Glutamatergic neuron (in vitro differentiated cells): Measurements from ENCODE around the gene GRIK4. TPM values are rescaled to one million over a fixed set of nuclear protein-coding genes. Genes with fewer than 3 reads are reported as not detected.

Experiments used
- DNase-seq: peaks from one replicate; pipeline ENCODE4 v3.0.0; 2022
- H3K27ac Mint-ChIP-seq: one replicate; pipeline ENCODE4 v1.8.0; 2020; ENCODE audit warnings: mild to moderate bottlenecking, mixed read lengths, inconsistent platforms; ENCODE audit not compliant: unreplicated experiment
- H3K27me3 Mint-ChIP-seq: one replicate; pipeline ENCODE4 v1.8.0; 2020; ENCODE audit warnings: mild to moderate bottlenecking, moderate library complexity, mixed read lengths, inconsistent platforms; ENCODE audit not compliant: unreplicated experiment
- H3K36me3 Mint-ChIP-seq: one replicate; pipeline ENCODE4 v1.8.0; 2020; ENCODE audit warnings: mild to moderate bottlenecking, mixed read lengths, inconsistent platforms; ENCODE audit not compliant: unreplicated experiment
- H3K4me1 Mint-ChIP-seq: one replicate; pipeline ENCODE4 v1.8.0; 2020; ENCODE audit warnings: mild to moderate bottlenecking, low read depth, mixed read lengths, inconsistent platforms; ENCODE audit not compliant: unreplicated experiment
- H3K4me3 Mint-ChIP-seq: one replicate; pipeline ENCODE4 v1.8.0; 2020; ENCODE audit warnings: mild to moderate bottlenecking, mixed read lengths, inconsistent platforms; ENCODE audit not compliant: unreplicated experiment
- H3K9me3 Mint-ChIP-seq: one replicate; pipeline ENCODE4 v1.8.0; 2020; ENCODE audit warnings: mild to moderate bottlenecking, moderate library complexity, mixed read lengths, inconsistent platforms; ENCODE audit not compliant: unreplicated experiment
- total RNA-seq: library from RNA; stranded (reverse); fragmentation: NEBNext Ultra II Directional; extraction: Animal tissue kit (Norgen Biotek cat#: 25700); gene quantifications from one replicate; pipeline ENCODE4 v1.2.1, GENCODE V29; 2021; ENCODE audit not compliant: unreplicated experiment
- TF ChIP-seq, protein P1 (sequence below): fragments of 200-600 bp; sonication (generic); IDR thresholded peaks from one replicate; pipeline ENCODE4 v1.5.0; 2021; ENCODE audit not compliant: partially characterized antibody, unreplicated experiment

GRIK4 gene
- total RNA-seq, 1 donor from 2014 or later, result 3.6 TPM

DNA sequence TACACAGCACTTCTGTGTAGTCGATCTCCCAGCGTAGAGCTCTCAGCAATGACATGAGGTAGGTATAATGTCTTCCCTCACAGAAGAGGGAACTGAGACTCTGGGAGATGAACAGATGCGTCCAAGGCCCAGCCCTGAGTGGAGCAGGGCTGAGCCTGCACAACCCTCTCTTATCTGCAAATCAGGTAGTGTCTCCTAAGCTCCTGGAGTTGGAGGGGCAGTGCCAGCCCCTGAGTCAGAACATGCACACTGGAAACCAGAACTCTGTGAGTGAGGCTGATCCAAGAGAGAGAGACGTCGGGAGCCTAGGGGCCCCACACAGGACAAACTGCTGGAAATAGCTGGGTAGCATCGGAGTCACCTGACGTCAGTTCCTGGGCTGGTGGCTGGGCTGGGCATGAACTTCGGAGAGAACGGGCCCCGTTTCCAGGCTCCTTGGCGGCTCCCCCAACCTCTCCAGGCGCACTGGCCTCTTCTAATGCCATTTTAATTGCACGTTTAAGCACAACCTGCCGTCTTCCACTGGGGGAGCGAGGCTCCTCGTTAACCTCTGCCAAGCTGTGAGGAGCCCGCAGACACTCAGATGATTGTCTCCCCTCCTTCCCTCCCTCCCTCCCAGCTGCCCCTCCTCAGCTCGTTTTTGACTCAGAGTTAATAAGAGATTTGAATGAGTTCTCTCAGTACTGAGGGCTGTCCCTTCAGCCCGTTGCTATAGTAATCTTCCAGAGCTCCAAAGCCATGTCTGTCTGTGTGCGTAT is 321.1 kb downstream of the GRIK4 start:
- H3K36me3 Mint-ChIP-seq, result no peaks in the 10 kb centered on the region
- no peak overlapping the region for H3K4me3 Mint-ChIP-seq
- H3K4me1 Mint-ChIP-seq, result peaks cover 10% of the 10 kb centered on the region
- no peak overlapping the region for H3K27ac Mint-ChIP-seq
- H3K9me3 Mint-ChIP-seq, result peaks cover 3% of the 10 kb centered on the region
- no peak for DNase-seq
- TF ChIP-seq, protein P1, sequence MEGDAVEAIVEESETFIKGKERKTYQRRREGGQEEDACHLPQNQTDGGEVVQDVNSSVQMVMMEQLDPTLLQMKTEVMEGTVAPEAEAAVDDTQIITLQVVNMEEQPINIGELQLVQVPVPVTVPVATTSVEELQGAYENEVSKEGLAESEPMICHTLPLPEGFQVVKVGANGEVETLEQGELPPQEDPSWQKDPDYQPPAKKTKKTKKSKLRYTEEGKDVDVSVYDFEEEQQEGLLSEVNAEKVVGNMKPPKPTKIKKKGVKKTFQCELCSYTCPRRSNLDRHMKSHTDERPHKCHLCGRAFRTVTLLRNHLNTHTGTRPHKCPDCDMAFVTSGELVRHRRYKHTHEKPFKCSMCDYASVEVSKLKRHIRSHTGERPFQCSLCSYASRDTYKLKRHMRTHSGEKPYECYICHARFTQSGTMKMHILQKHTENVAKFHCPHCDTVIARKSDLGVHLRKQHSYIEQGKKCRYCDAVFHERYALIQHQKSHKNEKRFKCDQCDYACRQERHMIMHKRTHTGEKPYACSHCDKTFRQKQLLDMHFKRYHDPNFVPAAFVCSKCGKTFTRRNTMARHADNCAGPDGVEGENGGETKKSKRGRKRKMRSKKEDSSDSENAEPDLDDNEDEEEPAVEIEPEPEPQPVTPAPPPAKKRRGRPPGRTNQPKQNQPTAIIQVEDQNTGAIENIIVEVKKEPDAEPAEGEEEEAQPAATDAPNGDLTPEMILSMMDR, result no peak
- H3K27me3 Mint-ChIP-seq, result peaks cover 5% of the 10 kb centered on the region

DNA sequence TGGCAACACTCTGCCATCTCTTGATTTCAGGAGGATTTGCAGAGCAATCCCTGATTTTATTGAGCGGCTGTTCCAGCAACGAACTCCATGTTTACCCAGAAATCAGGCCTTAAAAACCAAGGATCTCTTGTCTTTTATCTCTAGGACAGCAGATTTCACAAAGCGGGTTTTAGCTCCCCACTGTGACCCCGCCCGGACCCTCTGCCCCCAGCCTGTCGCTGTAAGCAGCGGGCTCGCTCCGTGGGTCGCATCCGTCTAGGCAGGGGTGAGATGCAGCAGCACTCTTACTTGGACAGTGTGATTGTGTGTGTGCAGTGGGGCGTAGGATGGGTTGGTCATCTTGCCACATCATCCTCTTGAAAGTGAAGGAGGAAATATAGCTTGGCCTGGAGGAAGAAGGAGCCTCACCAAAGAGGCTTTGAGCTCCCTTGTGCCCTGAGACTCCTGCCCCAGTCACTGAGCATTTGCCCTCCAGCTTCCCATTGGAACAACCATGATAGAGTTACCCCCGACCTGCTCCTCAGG is 323.2 kb downstream of the GRIK4 start:
- DNase-seq, result no peak
- Mint-ChIP-seq H3K4me1 (peaks cover 10% of the 10 kb centered on the region), H3K27me3 (peaks cover 3% of the 10 kb centered on the region), H3K4me3 (no peak overlapping the region), H3K9me3 (peaks cover 4% of the 10 kb centered on the region), H3K27ac (no peak overlapping the region), H3K36me3 (no peaks in the 10 kb centered on the region)
- TF ChIP-seq, protein P1, result no peak

DNA sequence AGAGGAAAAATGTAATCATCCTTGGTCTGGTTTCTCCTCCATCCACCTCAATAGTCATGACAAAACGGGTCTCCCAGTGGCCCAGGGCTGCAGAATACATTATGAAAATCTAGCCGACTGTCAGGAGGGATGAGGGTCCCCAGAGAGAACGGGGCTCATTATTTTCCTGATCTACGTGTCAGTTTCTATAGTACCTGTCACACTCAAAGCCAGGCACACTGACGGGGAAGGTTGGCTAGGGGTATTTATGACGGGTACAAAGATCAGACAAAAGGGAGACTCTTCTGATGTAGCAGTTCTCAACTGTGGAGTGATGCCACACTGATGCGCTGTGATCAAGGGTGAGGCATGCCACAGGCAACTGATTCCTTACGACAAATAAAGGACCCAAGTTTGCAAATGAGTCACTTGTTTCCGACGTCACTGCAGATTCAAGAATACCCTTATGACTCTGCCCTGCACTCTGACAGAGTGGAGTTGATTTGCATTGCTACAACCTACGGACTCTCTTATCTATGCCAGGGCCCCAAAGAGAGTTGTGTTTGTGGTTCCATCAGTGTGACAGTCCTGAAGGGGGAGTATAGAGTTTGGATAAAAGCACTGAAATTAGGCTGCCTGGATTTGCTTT is 324.2 kb downstream of the GRIK4 start:
- Mint-ChIP-seq H3K4me1 (peaks cover 10% of the 10 kb centered on the region), H3K27ac (no peak overlapping the region), H3K36me3 (no peaks in the 10 kb centered on the region), H3K27me3 (peaks cover 3% of the 10 kb centered on the region), H3K4me3 (no peak overlapping the region), H3K9me3 (peaks cover 4% of the 10 kb centered on the region)
- no peak for DNase-seq
- TF ChIP-seq, protein P1, result no peak

DNA sequence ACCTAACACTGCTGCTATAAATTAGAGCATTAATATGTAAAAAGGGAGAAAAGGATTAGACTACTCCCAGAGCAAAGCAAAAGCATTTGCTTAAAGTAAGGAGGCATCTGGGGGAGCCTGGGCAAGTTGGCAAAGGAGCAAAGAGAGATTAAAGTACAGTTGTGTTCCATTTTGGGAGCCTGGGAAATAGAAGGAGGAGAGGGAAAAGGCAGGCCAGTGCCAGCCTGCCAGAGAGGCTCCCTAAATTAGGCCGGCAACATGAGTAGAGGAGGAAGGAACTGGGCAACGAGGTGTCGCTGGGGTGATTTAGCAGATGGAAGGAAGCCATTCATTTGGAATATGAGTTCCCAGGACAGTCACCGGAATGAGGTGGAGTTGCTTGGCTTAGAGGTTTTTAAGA is 326.1 kb downstream of the GRIK4 start:
- Mint-ChIP-seq H3K9me3 (peaks cover 4% of the 10 kb centered on the region), H3K4me1 (peaks cover 6% of the 10 kb centered on the region), H3K27me3 (peaks cover 3% of the 10 kb centered on the region), H3K27ac (no peak overlapping the region), H3K4me3 (no peak overlapping the region), H3K36me3 (no peaks in the 10 kb centered on the region)
- TF ChIP-seq, protein P1, result no peak
- DNase-seq, result no peak

DNA sequence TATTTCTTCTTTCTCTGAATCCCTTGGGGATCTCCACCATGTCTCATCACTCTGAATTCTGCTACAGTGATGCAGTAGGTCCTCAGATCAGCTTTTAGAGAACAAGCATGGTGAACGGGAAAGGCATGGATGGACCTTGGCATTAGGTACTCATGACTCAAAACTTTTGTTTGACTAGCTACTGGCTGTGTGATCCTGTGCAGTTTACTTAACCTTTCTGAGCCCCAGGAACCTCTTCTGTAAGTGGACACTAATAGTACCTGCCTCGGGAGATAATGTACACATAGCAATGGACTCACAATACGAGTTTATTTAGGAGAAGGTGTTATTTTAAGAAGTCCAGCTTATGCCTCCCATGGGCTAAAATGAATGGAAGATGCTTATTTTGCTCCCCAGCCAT is 327.7 kb downstream of the GRIK4 start:
- Mint-ChIP-seq H3K36me3 (no peaks in the 10 kb centered on the region), H3K27me3 (no peaks in the 10 kb centered on the region), H3K9me3 (peaks cover 4% of the 10 kb centered on the region), H3K27ac (no peak overlapping the region), H3K4me1 (peaks cover 3% of the 10 kb centered on the region), H3K4me3 (no peak overlapping the region)
- DNase-seq, result no peak
- TF ChIP-seq, protein P1, result no peak
